ENCODE results near the gene TAF10.

Gene TAF10

GRCh38 chr11:6607190-6607795 lies 4.7 kb downstream of the TAF10 start:
- no peak for DNase-seq

GRCh38 chr11:6606471-6607189 lies 5.4 kb downstream of the TAF10 start:
- DNase-seq = peak; percentile 30

- no peak for DNase-seq
These were observed 7.2 kb downstream of the TAF10 start for GRCh38 chr11:6604790-6605189.

- peak; percentile 28 for DNase-seq
These were observed 7.9 kb downstream of the TAF10 start for GRCh38 chr11:6604081-6604626.

- peak; percentile 75 for DNase-seq
These were observed 8.5 kb downstream of the TAF10 start, which contains the start of the genes ILK and RRP8 for GRCh38 chr11:6603287-6604080. Gene ILK (plus strand): TSS chr11:6603774. CDS start chr11:6604272, 498 bp downstream. Gene RRP8 (minus strand): TSS chr11:6603616. CDS start chr11:6603502, 114 bp downstream.

- no peak for DNase-seq
These were observed 9.7 kb downstream of the TAF10 start for GRCh38 chr11:6602096-6602940.

- no peak for DNase-seq
These were observed 11.0 kb downstream of the TAF10 start for GRCh38 chr11:6601041-6601461.

GRCh38 chr11:6599881-6600390 lies 12.1 kb downstream of the TAF10 start:
- no peak for DNase-seq

GRCh38 chr11:6599449-6599848 lies 12.6 kb downstream of the TAF10 start:
- DNase-seq = no peak

GRCh38 chr11:6598555-6598954 lies 13.5 kb downstream of the TAF10 start:
- no peak for DNase-seq

GRCh38 chr11:6596239-6596877 lies 15.7 kb downstream of the TAF10 start:
- no peak for DNase-seq

GRCh38 chr11:6594142-6594768 lies 17.8 kb downstream of the TAF10 start:
- DNase-seq = no peak

GRCh38 chr11:6588018-6588417 lies 24.0 kb downstream of the TAF10 start:
- no peak for DNase-seq

GRCh38 chr11:6587360-6587953 lies 24.6 kb downstream of the TAF10 start:
- no peak for DNase-seq

- no peak for DNase-seq
These were observed 25.3 kb downstream of the TAF10 start for GRCh38 chr11:6586434-6587359.

- no peak for DNase-seq
These were observed 27.5 kb downstream of the TAF10 start for GRCh38 chr11:6584528-6584927.

- no peak for DNase-seq
These were observed 28.4 kb downstream of the TAF10 start for GRCh38 chr11:6583584-6583983.

- DNase-seq = no peak
These were observed 32.3 kb downstream of the TAF10 start for GRCh38 chr11:6579681-6580080.

- no peak for DNase-seq
These were observed 33.9 kb downstream of the TAF10 start for GRCh38 chr11:6578134-6578533.
